ENCODE measurements around the gene ESRRG.
"Not testable (repeated sequence)": the region's sequence is repeated elsewhere in the genome, so short reads cannot be mapped to it uniquely, and the experiment has no call there.

ESRRG gene

GRCh38 chr1:216560527-216560926 lies 162.7 kb downstream of the ESRRG start:
- DNase-seq = peak; percentile 71

GRCh38 chr1:216559359-216559758 lies 163.9 kb downstream of the ESRRG start:
- DNase-seq = no peak

GRCh38 chr1:216555653-216556052 lies 167.6 kb downstream of the ESRRG start:
- DNase-seq = no peak

- DNase-seq = no peak
These were observed 168.3 kb downstream of the ESRRG start for GRCh38 chr1:216554934-216555333.

GRCh38 chr1:216553766-216554165 lies 169.5 kb downstream of the ESRRG start:
- no peak for DNase-seq

GRCh38 chr1:216553040-216553439 lies 170.2 kb downstream of the ESRRG start:
- no peak for DNase-seq

- no peak for DNase-seq
These were observed 173.4 kb downstream of the ESRRG start for GRCh38 chr1:216549796-216550195.

GRCh38 chr1:216542741-216543140 lies 180.5 kb downstream of the ESRRG start:
- DNase-seq = no peak

- DNase-seq = no peak
These were observed 181.0 kb downstream of the ESRRG start for GRCh38 chr1:216542263-216542662.

GRCh38 chr1:216535751-216536150 lies 187.5 kb downstream of the ESRRG start:
- DNase-seq = no peak

GRCh38 chr1:216535059-216535458 lies 188.2 kb downstream of the ESRRG start:
- no peak for DNase-seq

- DNase-seq = no peak
These were observed 189.5 kb downstream of the ESRRG start for GRCh38 chr1:216533776-216534175.

- peak; percentile 47 for DNase-seq
These were observed 190.9 kb downstream of the ESRRG start for GRCh38 chr1:216532251-216532798.

- no peak for DNase-seq
These were observed 191.7 kb downstream of the ESRRG start for GRCh38 chr1:216531263-216532239.

- DNase-seq = not testable (repeated sequence)
These were observed 193.4 kb downstream of the ESRRG start for GRCh38 chr1:216529851-216530250.

- DNase-seq = no peak
These were observed 194.4 kb downstream of the ESRRG start for GRCh38 chr1:216528816-216529215.

GRCh38 chr1:216523449-216524190 lies 199.6 kb downstream of the ESRRG start:
- no peak for DNase-seq

- DNase-seq = no peak
These were observed 200.2 kb downstream of the ESRRG start for GRCh38 chr1:216523043-216523442.

- DNase-seq = no peak
These were observed 201.8 kb downstream of the ESRRG start for GRCh38 chr1:216521477-216521876.

GRCh38 chr1:216518844-216519627 lies 204.2 kb downstream of the ESRRG start:
- no peak for DNase-seq

- DNase-seq = peak; percentile 18
These were observed 220.6 kb downstream of the ESRRG start for GRCh38 chr1:216502528-216503162.
